A549 (cell line): Measurements from ENCODE around the gene NFIA. TPM values are rescaled to one million over a fixed set of nuclear protein-coding genes. Genes with fewer than 3 reads are reported as not detected.

Experiments
- ATAC-seq, 2 experiments: fragments of 200-7000 bp in 1 of 2; fragments of >200 bp in 1 of 2; cut with Nextera tagmentation in 1 of 2; cut with Tn5 transposase in 1 of 2; 3 replicates each; pipeline versions ENCODE4 v1.8.0 to v1.9.1; 2018 to 2020; ENCODE audit warnings: mild to moderate bottlenecking in 1 of 2, moderate library complexity in 1 of 2
- CTCF ChIA-PET: fragments of 300-600 bp; sonication (Branson Sonifier 250); formaldehyde crosslinking; extraction: SDS; loops from one replicate; lab custom pipeline; 2021; ENCODE audit warnings: antibody characterized with exemption, inconsistent platforms; lab: Yijun Ruan, JAX
- POLR2A ChIA-PET: fragments of 350-600 bp; formaldehyde crosslinking; extraction: SDS; loops from one replicate; lab custom pipeline; 2021; ENCODE audit warnings: antibody characterized with exemption, inconsistent platforms; lab: Yijun Ruan, JAX
- DNase-seq, 2 experiments: peaks; one replicate each; pipeline versions ENCODE4 v3.0.0 to v3.0.0-alpha.2; 2011 to 2016; ENCODE audit warnings: low read depth in 1 of 2, low spot score in 1 of 2
- FAIRE-seq: peaks from 2 replicates; lab custom pipeline; 2011; peaks lifted over from hg19 to GRCh38; lab: Jason Lieb, UNC
- H3K27ac ChIP-seq, 2 experiments: fragments of >200 bp; sonication (Bioruptor Twin); formaldehyde crosslinking; 3 replicates each; pipeline ENCODE4 v1.5.1; 2016 to 2017
- H3K4me1 ChIP-seq: fragments of >200 bp; sonication (Bioruptor Twin); formaldehyde crosslinking; 3 replicates; pipeline ENCODE4 v1.6.1; 2016
- H3K4me2 ChIP-seq: fragments of >200 bp; sonication (Bioruptor Twin); formaldehyde crosslinking; 3 replicates; pipeline ENCODE4 v1.6.1; 2016
- H3K4me3 ChIP-seq: fragments of >200 bp; sonication (Bioruptor Twin); formaldehyde crosslinking; 3 replicates; pipeline ENCODE4 v1.5.1; 2016
- H3K9me3 ChIP-seq: fragments of >200 bp; sonication (Bioruptor Twin); formaldehyde crosslinking; 3 replicates; pipeline ENCODE4 v1.6.1; 2016
- CBX2 ChIP-seq: fragments of 200-600 bp; sonication (generic); IDR thresholded peaks from 2 replicates; pipeline ENCODE4 v1.6.1; 2016; ENCODE audit warnings: low read depth, mild to moderate bottlenecking, borderline replicate concordance
- EHF ChIP-seq: fragments of 250-450 bp; sonication (Bioruptor Pico); IDR thresholded peaks from 2 replicates; pipeline ENCODE4 v1.5.0; 2020; ENCODE audit warnings: mild to moderate bottlenecking
- EHMT2 ChIP-seq: fragments of 200-600 bp; sonication (generic); IDR thresholded peaks from 2 replicates; pipeline ENCODE4 v1.6.1; 2016; ENCODE audit warnings: antibody characterized with exemption, low read depth, mild to moderate bottlenecking, moderate library complexity
- EP300 ChIP-seq, 2 experiments: fragments of >200 bp; sonication (Bioruptor Twin); formaldehyde crosslinking; IDR thresholded peaks; 2 replicates in 1 of 2; 3 replicates in 1 of 2; pipeline ENCODE4 v1.6.1; 2016 to 2017
- FOSL2 ChIP-seq, 2 experiments: fragments of 450-650 bp in 1 of 2; fragments of >200 bp in 1 of 2; sonication (Bioruptor Twin) in 1 of 2; formaldehyde crosslinking; IDR thresholded peaks; 2 replicates each; pipeline versions ENCODE4 v1.5.0 to v1.6.1; 2016 to 2020; ENCODE audit warnings: mild to moderate bottlenecking in 1 of 2, moderate library complexity in 1 of 2
- HDAC2 ChIP-seq: fragments of 200-600 bp; sonication (generic); IDR thresholded peaks from 2 replicates; pipeline ENCODE4 v1.6.1; 2016
- HEYL ChIP-seq: fragments of 250-450 bp; sonication (Bioruptor Pico); IDR thresholded peaks from 2 replicates; pipeline ENCODE4 v1.8.0; 2021; ENCODE audit warnings: mild to moderate bottlenecking, moderate library complexity
- HOXB13 ChIP-seq: fragments of 250-450 bp; sonication (Bioruptor Pico); IDR thresholded peaks from 2 replicates; pipeline ENCODE4 v1.5.0; 2020; ENCODE audit warnings: low read depth, mild to moderate bottlenecking, moderate library complexity
- JUN ChIP-seq, 2 experiments: fragments of >200 bp; sonication (Bioruptor Twin); formaldehyde crosslinking; IDR thresholded peaks; 2 replicates in 1 of 2; 3 replicates in 1 of 2; pipeline ENCODE4 v1.6.1; 2016 to 2017
- MAZ ChIP-seq: fragments of 150-350 bp; IDR thresholded peaks from 2 replicates; pipeline ENCODE4 v1.6.1; 2014; ENCODE audit warnings: antibody characterized with exemption, low read depth, low read length, borderline replicate concordance
- NFE2L2 ChIP-seq: fragments of 150-350 bp; conservative IDR thresholded peaks from 2 replicates; pipeline ENCODE4 v1.6.1; 2014; ENCODE audit warnings: low read length
- PHF8 ChIP-seq: fragments of 200-600 bp; sonication (generic); IDR thresholded peaks from 2 replicates; pipeline ENCODE4 v1.6.1; 2016; ENCODE audit warnings: low read depth, mild to moderate bottlenecking, antibody characterized with exemption, moderate library complexity, borderline replicate concordance
- POLR2A ChIP-seq: IDR thresholded peaks from 2 replicates; pipeline ENCODE4 v1.6.1; 2012; ENCODE audit warnings: mild to moderate bottlenecking, low read length
- RFX5 ChIP-seq: fragments of 450-650 bp; IDR thresholded peaks from 2 replicates; pipeline ENCODE4 v1.7.1; 2014; ENCODE audit warnings: antibody characterized with exemption, mild to moderate bottlenecking, moderate library complexity
- RNF2 ChIP-seq: fragments of 200-600 bp; sonication (generic); IDR thresholded peaks from 2 replicates; pipeline ENCODE4 v1.6.1; 2016; ENCODE audit warnings: low read depth, mild to moderate bottlenecking, antibody characterized with exemption, moderate library complexity, borderline replicate concordance
- SREBF2 ChIP-seq: fragments of 450-650 bp; IDR thresholded peaks from 2 replicates; pipeline ENCODE4 v1.6.1; 2014; ENCODE audit warnings: mild to moderate bottlenecking, moderate library complexity
- ZC3H11A ChIP-seq: fragments of 450-650 bp; IDR thresholded peaks from 2 replicates; pipeline ENCODE4 v1.6.1; 2014; ENCODE audit warnings: antibody characterized with exemption, mild to moderate bottlenecking
- ZFP36 ChIP-seq: fragments of 450-650 bp; IDR thresholded peaks from 2 replicates; pipeline ENCODE4 v1.6.1; 2014; ENCODE audit warnings: borderline replicate concordance; ENCODE audit not compliant: partially characterized antibody
- ZNF302 ChIP-seq: fragments of 250-450 bp; sonication (Bioruptor Pico); IDR thresholded peaks from 2 replicates; pipeline ENCODE4 v1.9.0; 2021; ENCODE audit warnings: inconsistent platforms, mild to moderate bottlenecking, moderate library complexity
- WGBS: methylation state at CpG from one replicate; pipeline ENCODE4 v1.1.6; 2017; ENCODE audit errors: missing lambda C conversion rate; 5-methylcytosine and 5-hydroxymethylcytosine counted together
- polyA plus RNA-seq, 4 experiments: library from polyadenylated mRNA; depleted of rRNA in 3 of 4; stranded (reverse); fragments of >200 nt; fragmentation: RNase III in 1 of 4; extraction: RNeasy Plus Mini Kit Qiagen cat#74134 plus additional on column Dnase treatment in 1 of 4; gene quantifications; 2 replicates in 3 of 4; 3 replicates in 1 of 4; pipeline ENCODE4 v1.2.3, GENCODE V29; 2011 to 2017
- TF ChIP-seq, protein P1 (sequence below): fragments of 150-350 bp; IDR thresholded peaks from 2 replicates; pipeline ENCODE4 v1.6.1; 2014; ENCODE audit warnings: low read depth, mild to moderate bottlenecking, low read length
- TF ChIP-seq, protein P2 (sequence below): fragments of 250-450 bp; sonication (Bioruptor Pico); IDR thresholded peaks from 2 replicates; pipeline ENCODE4 v1.5.0; 2021; ENCODE audit warnings: mild to moderate bottlenecking, moderate library complexity, borderline replicate concordance
- TF ChIP-seq, protein P3 (sequence below): fragments of >200 bp; sonication (Bioruptor Twin); formaldehyde crosslinking; IDR thresholded peaks from 2 replicates; pipeline ENCODE4 v1.6.1; 2016
- TF ChIP-seq, protein P4 (sequence below): IDR thresholded peaks from 2 replicates; pipeline ENCODE4 v1.6.1; 2012; ENCODE audit warnings: low read depth, borderline replicate concordance
- TF ChIP-seq, protein P5 (sequence below): IDR thresholded peaks from 2 replicates; pipeline ENCODE4 v1.6.1; 2012

NFIA gene
- polyA plus RNA-seq, 2 of the 4 experiments (the other 2 are of a cell fraction): 6.5 to 25.8 TPM

DNA sequence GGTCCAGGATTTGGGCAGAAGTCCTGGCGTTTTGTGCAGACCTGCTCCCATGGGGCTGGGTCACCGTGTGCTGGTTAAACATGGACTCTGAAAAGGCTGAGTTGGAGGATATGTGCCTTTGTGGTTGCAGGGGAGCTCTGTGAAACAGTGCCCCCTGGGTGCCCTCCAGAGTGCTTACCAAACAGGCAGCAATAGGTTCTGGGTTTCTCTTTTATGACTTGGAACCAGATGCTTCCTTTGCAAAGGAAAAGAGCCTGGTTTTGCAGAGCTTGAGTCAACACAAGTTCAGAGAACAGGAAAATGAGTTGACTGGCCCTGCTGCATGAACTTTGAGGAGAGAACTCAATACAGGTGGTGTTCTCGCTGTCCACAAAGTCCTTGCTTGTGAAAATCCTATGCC is 353.7 kb downstream of the NFIA start:
- no peak for FAIRE-seq
- Histone ChIP-seq H3K27ac (peak overlapping the region; percentile 5 to 52; a peak in 3 of 6 replicates), H3K4me1 (peaks cover 15% of the 10 kb centered on the region), H3K4me2 (no peak overlapping the region), H3K4me3 (no peak overlapping the region), H3K9me3 (no peaks in the 10 kb centered on the region)
- ChIA-PET POLR2A (no interaction called here), CTCF (no interaction called here)
- no peak for DNase-seq
- ATAC-seq: no peak; a peak in 1 of 6 replicates
- WGBS: 58% methylated on average over 3 of the region's 3 CpGs
- TF ChIP-seq, protein P1, sequence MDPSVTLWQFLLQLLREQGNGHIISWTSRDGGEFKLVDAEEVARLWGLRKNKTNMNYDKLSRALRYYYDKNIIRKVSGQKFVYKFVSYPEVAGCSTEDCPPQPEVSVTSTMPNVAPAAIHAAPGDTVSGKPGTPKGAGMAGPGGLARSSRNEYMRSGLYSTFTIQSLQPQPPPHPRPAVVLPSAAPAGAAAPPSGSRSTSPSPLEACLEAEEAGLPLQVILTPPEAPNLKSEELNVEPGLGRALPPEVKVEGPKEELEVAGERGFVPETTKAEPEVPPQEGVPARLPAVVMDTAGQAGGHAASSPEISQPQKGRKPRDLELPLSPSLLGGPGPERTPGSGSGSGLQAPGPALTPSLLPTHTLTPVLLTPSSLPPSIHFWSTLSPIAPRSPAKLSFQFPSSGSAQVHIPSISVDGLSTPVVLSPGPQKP: no peak
- TF ChIP-seq RNF2 (no peak), ZFP36 (no peak)

DNA sequence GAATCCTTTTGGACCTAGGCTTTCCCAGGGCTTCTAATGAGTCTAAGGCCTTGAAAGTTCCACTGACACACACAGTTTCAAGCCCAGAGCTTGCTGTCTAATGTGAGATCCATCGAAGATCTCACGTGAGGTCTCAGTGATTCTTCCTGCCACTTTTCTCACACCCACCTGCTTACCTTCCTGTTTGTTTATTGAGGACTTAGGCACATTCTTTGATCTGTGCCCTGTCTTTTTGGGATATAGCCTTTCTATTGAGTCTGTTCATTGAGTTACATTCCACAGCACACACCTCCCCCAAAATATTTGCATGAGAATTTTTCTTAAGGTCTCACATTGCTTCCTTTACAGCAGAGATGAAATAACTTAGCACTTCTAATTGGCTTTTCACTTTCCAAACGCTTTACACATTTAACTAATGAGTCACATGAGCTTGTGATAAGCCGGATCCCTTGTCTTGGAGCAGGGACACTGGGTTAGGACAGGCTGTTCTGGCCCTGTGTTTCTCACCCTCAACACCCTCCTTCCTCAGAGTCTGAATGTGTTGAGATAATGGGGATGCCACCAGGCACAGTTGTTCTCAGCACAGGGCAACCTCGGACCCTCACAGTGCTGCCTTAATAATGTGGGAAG is 354.2 kb downstream of the NFIA start:
- CTCF ChIA-PET: no interaction called here
- no peak for FAIRE-seq
- Histone ChIP-seq H3K27ac (peak overlapping the region; percentile 45 to 52; a peak in 3 of 6 replicates), H3K4me3 (no peak overlapping the region), H3K9me3 (no peaks in the 10 kb centered on the region)
- no peak for TF ChIP-seq ZNF302 (CRISPR knock-in tag)
- TF ChIP-seq HDAC2: no peak
- TF ChIP-seq, protein P2, sequence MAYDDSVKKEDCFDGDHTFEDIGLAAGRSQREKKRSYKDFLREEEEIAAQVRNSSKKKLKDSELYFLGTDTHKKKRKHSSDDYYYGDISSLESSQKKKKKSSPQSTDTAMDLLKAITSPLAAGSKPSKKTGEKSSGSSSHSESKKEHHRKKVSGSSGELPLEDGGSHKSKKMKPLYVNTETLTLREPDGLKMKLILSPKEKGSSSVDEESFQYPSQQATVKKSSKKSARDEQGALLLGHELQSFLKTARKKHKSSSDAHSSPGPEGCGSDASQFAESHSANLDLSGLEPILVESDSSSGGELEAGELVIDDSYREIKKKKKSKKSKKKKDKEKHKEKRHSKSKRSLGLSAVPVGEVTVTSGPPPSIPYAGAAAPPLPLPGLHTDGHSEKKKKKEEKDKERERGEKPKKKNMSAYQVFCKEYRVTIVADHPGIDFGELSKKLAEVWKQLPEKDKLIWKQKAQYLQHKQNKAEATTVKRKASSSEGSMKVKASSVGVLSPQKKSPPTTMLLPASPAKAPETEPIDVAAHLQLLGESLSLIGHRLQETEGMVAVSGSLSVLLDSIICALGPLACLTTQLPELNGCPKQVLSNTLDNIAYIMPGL (CRISPR knock-in tag): no peak
- no peak for TF ChIP-seq MAZ
- no peak for TF ChIP-seq EHF (CRISPR knock-in tag)
- TF ChIP-seq, all 56 proteins: peak for 0
- WGBS: 94% methylated on average over 5 of the region's 5 CpGs
- ATAC-seq (no peak), DNase-seq (no peak)
- POLR2A ChIA-PET: no interaction called here
- H3K4me2 ChIP-seq: no peak overlapping the region
- H3K4me1 ChIP-seq: peaks cover 21% of the 10 kb centered on the region

DNA sequence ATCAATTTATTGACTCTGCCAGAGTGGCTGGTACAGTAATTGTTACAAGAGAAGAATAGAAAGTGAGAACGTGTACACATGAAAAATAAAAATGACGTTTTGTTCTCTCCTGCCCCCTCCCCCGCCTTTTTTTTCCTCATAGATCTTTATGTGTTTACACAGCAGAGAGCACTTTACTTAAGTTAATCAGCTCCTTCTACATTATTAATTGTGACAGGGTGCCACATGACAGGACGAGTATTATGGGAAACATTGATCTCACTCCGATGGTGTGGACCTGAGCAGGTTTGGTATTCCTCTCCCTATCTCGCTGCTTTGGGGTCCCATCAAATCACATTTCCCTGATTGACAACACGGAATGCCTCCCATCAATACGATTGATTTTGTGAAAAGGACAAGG is 356.9 kb downstream of the NFIA start:
- DNase-seq: no peak
- no peak for FAIRE-seq
- Histone ChIP-seq H3K27ac (peak overlapping the region in 1 of 2 experiments; percentile 25; a peak in 2 of 6 replicates), H3K9me3 (no peaks in the 10 kb centered on the region), H3K4me2 (no peak overlapping the region), H3K4me3 (no peak overlapping the region), H3K4me1 (peaks cover 41% of the 10 kb centered on the region)
- WGBS: 84% methylated on average over 8 of the region's 8 CpGs
- no peak for ATAC-seq
- TF ChIP-seq EP300 (IDR thresholded peaks at IDR 0.05) (no peak), RFX5 (no peak), CBX2 (no peak), PHF8 (no peak), RNF2 (no peak), HDAC2 (no peak), HOXB13 (CRISPR knock-in tag) (no peak), NFE2L2 (no peak), ZC3H11A (no peak), JUN (IDR thresholded peaks at IDR 0.05) (no peak), SREBF2 (no peak), HEYL (CRISPR knock-in tag) (no peak), ZNF302 (CRISPR knock-in tag) (no peak), POLR2A (no peak), EHMT2 (no peak), FOSL2 (IDR thresholded peaks at IDR 0.05) (no peak), FOSL2 (CRISPR knock-in tag; IDR thresholded peaks at IDR 0.05) (no peak)
- TF ChIP-seq, protein P3, sequence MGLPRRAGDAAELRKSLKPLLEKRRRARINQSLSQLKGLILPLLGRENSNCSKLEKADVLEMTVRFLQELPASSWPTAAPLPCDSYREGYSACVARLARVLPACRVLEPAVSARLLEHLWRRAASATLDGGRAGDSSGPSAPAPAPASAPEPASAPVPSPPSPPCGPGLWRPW: no peak
- TF ChIP-seq, protein P2 (CRISPR knock-in tag): no peak
- TF ChIP-seq, protein P4, sequence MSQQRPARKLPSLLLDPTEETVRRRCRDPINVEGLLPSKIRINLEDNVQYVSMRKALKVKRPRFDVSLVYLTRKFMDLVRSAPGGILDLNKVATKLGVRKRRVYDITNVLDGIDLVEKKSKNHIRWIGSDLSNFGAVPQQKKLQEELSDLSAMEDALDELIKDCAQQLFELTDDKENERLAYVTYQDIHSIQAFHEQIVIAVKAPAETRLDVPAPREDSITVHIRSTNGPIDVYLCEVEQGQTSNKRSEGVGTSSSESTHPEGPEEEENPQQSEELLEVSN: no peak
- TF ChIP-seq, protein P5, sequence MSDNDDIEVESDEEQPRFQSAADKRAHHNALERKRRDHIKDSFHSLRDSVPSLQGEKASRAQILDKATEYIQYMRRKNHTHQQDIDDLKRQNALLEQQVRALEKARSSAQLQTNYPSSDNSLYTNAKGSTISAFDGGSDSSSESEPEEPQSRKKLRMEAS: no peak
- CTCF ChIA-PET: interaction anchor here (0.7 to 1.6 kb wide), 2 partner anchors 12 to 14 kb away, joined by 3 to 6 read pairs; no protein-coding TSS in a partner anchor
- POLR2A ChIA-PET: no interaction called here
